Esophagus squamous epithelium (tissue), 5 donors: ENCODE measurements around the gene ITM2B. TPM values are rescaled to one million over a fixed set of nuclear protein-coding genes. Genes with fewer than 3 reads are reported as not detected.

ENCODE experiments used
- DNase-seq: peaks from one replicate; lab custom pipeline; 2025; lab: John Stamatoyannopoulos, UW
- H3K27ac ChIP-seq, 4 donors: fragments of 200-600 bp; sonication (generic); one replicate each; pipeline ENCODE4 v1.5.1; 2016 to 2019; ENCODE audit warnings: mild to moderate bottlenecking in 1 of 4
- H3K27me3 ChIP-seq, 4 donors: fragments of 200-600 bp; sonication (generic); 1 replicate in 3 of 4; 2 replicates in 1 of 4; pipeline versions ENCODE4 v1.5.1 to v1.6.0; 2017 to 2021; ENCODE audit warnings: antibody characterized with exemption in 1 of 4
- H3K36me3 ChIP-seq, 3 donors: fragments of 200-600 bp; sonication (generic); one replicate each; pipeline ENCODE4 v1.5.1; 2016 to 2019
- H3K4me1 ChIP-seq, 3 donors: fragments of 200-600 bp; sonication (generic); one replicate each; pipeline ENCODE4 v1.5.1; 2017 to 2019
- H3K4me3 ChIP-seq, 4 donors: fragments of 200-600 bp; sonication (generic); 1 replicate in 3 of 4; 2 replicates in 1 of 4; pipeline ENCODE4 v1.5.1; 2016 to 2019; ENCODE audit warnings: mild to moderate bottlenecking in 2 of 4, moderate library complexity in 1 of 4
- H3K9me3 ChIP-seq, 3 donors: fragments of 200-600 bp; sonication (generic); one replicate each; pipeline ENCODE4 v1.5.1; 2016 to 2019
- CTCF ChIP-seq, 6 experiments: fragments of 450-650 bp in 4 of 6; fragments of 200-600 bp in 2 of 6; sonication (generic) in 2 of 6; IDR thresholded peaks; one replicate each; pipeline ENCODE4 v1.5.1; 2016 to 2019; ENCODE audit warnings: antibody characterized with exemption in 6 of 6, mild to moderate bottlenecking in 4 of 6, moderate library complexity in 4 of 6
- POLR2A ChIP-seq, 4 donors: fragments of 450-650 bp; IDR thresholded peaks; one replicate each; pipeline ENCODE4 v1.6.1; 2017; ENCODE audit warnings: antibody characterized with exemption in 4 of 4, mild to moderate bottlenecking in 4 of 4, moderate library complexity in 3 of 4
- WGBS, 2 donors: methylation state at CpG; one replicate each; pipeline ENCODE4 v1.1.5; 2018; 5-methylcytosine and 5-hydroxymethylcytosine counted together
- intact Hi-C: fragments of 100-400 bp; cut with DNase I; formaldehyde crosslinking; loops from one replicate; pipeline ENCODE4 v1.15.0; 2022
- total RNA-seq, 4 donors: library from RNA; depleted of rRNA; stranded (reverse); fragments of >200 nt; gene quantifications; one replicate each; pipeline ENCODE4 v1.1.0, GENCODE V29; 2016
- donor health status: DM: yes; HTN: yes; CAD: no.

Gene ITM2B
- total RNA-seq, 4 donors from 2014 or later = 418 to 554 (median 457) TPM

- peaks cover 27 to 100% (median 71%) of the 10 kb centered on the region in 3 donors for H3K4me1 ChIP-seq
- 35 to 45% methylated on average over 4 of the region's 4 CpGs for WGBS, 2 donors
Measured at GRCh38 chr13:48241651-48242050, 8.6 kb downstream of the ITM2B start.

GRCh38 chr13:48242677-48243076 lies 9.7 kb downstream of the ITM2B start:
- Histone ChIP-seq H3K27ac (no peak overlapping the region), H3K4me3 (no peak overlapping the region), H3K27me3 (no peaks in the 10 kb centered on the region), H3K9me3 (no peaks in the 10 kb centered on the region), H3K4me1 (peaks cover 19 to 100% (median 66%) of the 10 kb centered on the region in 3 donors), H3K36me3 (peaks cover 0 to 54% (median 6%) of the 10 kb centered on the region in 3 donors)
- WGBS, 2 donors = 73 to 88% methylated on average over 1 of the region's 1 CpG
- intact Hi-C loops = no loop called here
- TF ChIP-seq POLR2A (IDR thresholded peaks at IDR 0.05) (no peak), CTCF (IDR thresholded peaks at IDR 0.05) (no peak)
- no peak for DNase-seq

More at GRCh38 chr13:48241651-48242050, 8.6 kb downstream of the ITM2B start:
- peak overlapping the region in 1 of 4 donors; percentile 30 for H3K4me3 ChIP-seq
- TF ChIP-seq CTCF (IDR thresholded peaks at IDR 0.05) = no peak
- TF ChIP-seq POLR2A (IDR thresholded peaks at IDR 0.05) = no peak
- intact Hi-C loops = no loop called here
- H3K9me3 ChIP-seq = no peaks in the 10 kb centered on the region
- DNase-seq = no peak
- H3K27me3 ChIP-seq = no peaks in the 10 kb centered on the region
- peak overlapping the region in 1 of 4 donors; percentile 13 for H3K27ac ChIP-seq
- peaks cover 0 to 54% (median 6%) of the 10 kb centered on the region in 3 donors for H3K36me3 ChIP-seq

- Histone ChIP-seq H3K27ac (peak overlapping the region in 2 of 4 donors; percentile 26 to 34), H3K36me3 (peaks cover 0 to 51% (median 6%) of the 10 kb centered on the region in 3 donors), H3K4me3 (no peak overlapping the region), H3K27me3 (no peaks in the 10 kb centered on the region), H3K9me3 (no peaks in the 10 kb centered on the region), H3K4me1 (peaks cover 15 to 100% (median 53%) of the 10 kb centered on the region in 3 donors)
- TF ChIP-seq POLR2A (IDR thresholded peaks at IDR 0.05) (no peak), CTCF (IDR thresholded peaks at IDR 0.05) (no peak)
- intact Hi-C loops = no loop called here
- 37 to 65% methylated on average over 1 of the region's 1 CpG for WGBS, 2 donors
- no peak for DNase-seq
Measured at GRCh38 chr13:48244159-48244558, 11.2 kb downstream of the ITM2B start.

- H3K27me3 ChIP-seq = no peaks in the 10 kb centered on the region
- intact Hi-C loops = no loop called here
- no peak overlapping the region for H3K27ac ChIP-seq
- WGBS, 2 donors = 30 to 39% methylated on average over 2 of the region's 2 CpGs
- H3K4me3 ChIP-seq = no peak overlapping the region
- no peak for TF ChIP-seq POLR2A (IDR thresholded peaks at IDR 0.05)
- no peak for TF ChIP-seq CTCF (IDR thresholded peaks at IDR 0.05)
- DNase-seq = no peak
- peaks cover 19 to 98% (median 44%) of the 10 kb centered on the region in 3 donors for H3K4me1 ChIP-seq
- peaks cover 0 to 43% (median 0%) of the 10 kb centered on the region in 3 donors for H3K36me3 ChIP-seq
- H3K9me3 ChIP-seq = no peaks in the 10 kb centered on the region
Measured at GRCh38 chr13:48246102-48246501, 13.1 kb downstream of the ITM2B start.

GRCh38 chr13:48249018-48249417 lies 16.0 kb downstream of the ITM2B start:
- no peak for DNase-seq
- TF ChIP-seq POLR2A (IDR thresholded peaks at IDR 0.05) (no peak), CTCF (IDR thresholded peaks at IDR 0.05) (no peak)
- H3K9me3 ChIP-seq = no peaks in the 10 kb centered on the region
- no peak overlapping the region for H3K4me3 ChIP-seq
- intact Hi-C loops = no loop called here
- WGBS, 2 donors = 66 to 77% methylated on average over 2 of the region's 2 CpGs
- no peak overlapping the region for H3K27ac ChIP-seq
- H3K36me3 ChIP-seq = peaks cover 0 to 46% (median 0%) of the 10 kb centered on the region in 3 donors
- no peaks in the 10 kb centered on the region for H3K27me3 ChIP-seq
- H3K4me1 ChIP-seq = peaks cover 23 to 98% (median 44%) of the 10 kb centered on the region in 3 donors
